Heart left ventricle (tissue), 13 donors: ENCODE measurements around the gene KLK2.

Experiments
- CTCF ChIP-seq, 12 donors: fragments of 200-600 bp; sonication (generic) in 4 of 12; IDR thresholded peaks; one replicate each; pipeline versions ENCODE4 v1.5.0 to v1.8.0; 2018 to 2022; ENCODE audit warnings: antibody characterized with exemption in 12 of 12, mild to moderate bottlenecking in 5 of 12
- POLR2A ChIP-seq, 2 donors: fragments of 450-650 bp; IDR thresholded peaks; one replicate each; pipeline ENCODE4 v1.6.1; 2017; ENCODE audit warnings: antibody characterized with exemption in 2 of 2, mild to moderate bottlenecking in 2 of 2, moderate library complexity in 2 of 2
- donor health status: ischemic (EF 13 %, LVEDD 7.1; RV severe dilation, severe dysfunction).
- donor health status: DM: no; HTN: yes; CAD: no.
- donor health status: DM: no; HTN: no; CAD: no.
- donor health status: ischemic (EF 25% LVEDD 6.9; RV normal size, moderate dysfunction).
- donor health status: ischemic (EF 25% LVEDD 5.7; RV mildly dilated, moderate dysfunction).
- donor health status: ischemic (EF 35%, LVEDD 5.7; RV mildly dilated, moderate dysfunction).
- donor health status: nonischemic (EF 11% LVEDD 7.7; RV severe dilation, severe dysfunction).
- donor health status: DM: yes; HTN: yes; CAD: no.
- donor health status: PGD.
- donor health status: ischemic (EF 29% LVEDD 5.4; RV normal size, mild dysfunction).
- donor health status: nonischemic (EF 23%, LVEDD 6.1; RV moderate dilation, normal function).

- TF ChIP-seq CTCF (IDR thresholded peaks at IDR 0.05) (no peak), POLR2A (IDR thresholded peaks at IDR 0.05) (no peak)
Measured at GRCh38 chr19:50861496-50862286, 11.5 kb upstream of the KLK2 start.
